ENCODE data around the gene FBXO48.

Gene FBXO48

GRCh38 chr2:68412127-68412819 lies 54.8 kb downstream of the FBXO48 start:
- no peak for DNase-seq (ENCODE audit: low read depth)

GRCh38 chr2:68411397-68412126 lies 55.5 kb downstream of the FBXO48 start:
- no peak for DNase-seq (ENCODE audit: low read depth)
